ENCODE measurements around the gene CDKAL1. TPM values are rescaled to one million over a fixed set of nuclear protein-coding genes. Genes with fewer than 3 reads are reported as not detected.

Gene CDKAL1
- total and polyA plus RNA-seq, 9 of the 15 experiments (the other 6 are each of a cell fraction or from before 2014, with no cell fraction given), result 11.2 to 36.3 (median 20.1) TPM

DNA sequence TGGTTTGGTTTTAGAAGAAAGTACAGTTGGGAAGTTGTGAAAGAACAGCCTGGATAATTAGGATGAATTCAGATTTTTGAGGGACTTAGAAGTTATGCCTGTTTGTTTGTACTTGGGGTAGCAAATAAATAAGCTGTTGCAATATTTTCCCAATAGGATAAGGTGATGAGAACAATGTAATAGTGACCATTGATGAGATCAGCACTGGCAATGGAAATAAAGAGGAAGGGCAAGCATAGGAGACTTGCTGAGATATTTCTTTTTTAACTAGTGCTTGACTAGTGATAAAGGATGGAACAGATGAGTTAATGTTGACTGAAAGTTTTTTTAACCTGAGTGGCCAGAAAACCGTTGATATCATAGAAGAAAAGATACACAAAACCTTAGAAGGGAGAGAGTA, 498.8 kb downstream of the CDKAL1 start (continued):
- TF ChIP-seq SMARCC2 (IDR thresholded peaks at IDR 0.05; ENCODE audit: low read depth), result no peak
- TF ChIP-seq PPARD (CRISPR knock-in tag; IDR thresholded peaks at IDR 0.05), result no peak
- TF ChIP-seq HOMEZ (CRISPR knock-in tag; IDR thresholded peaks at IDR 0.05), result no peak

DNA sequence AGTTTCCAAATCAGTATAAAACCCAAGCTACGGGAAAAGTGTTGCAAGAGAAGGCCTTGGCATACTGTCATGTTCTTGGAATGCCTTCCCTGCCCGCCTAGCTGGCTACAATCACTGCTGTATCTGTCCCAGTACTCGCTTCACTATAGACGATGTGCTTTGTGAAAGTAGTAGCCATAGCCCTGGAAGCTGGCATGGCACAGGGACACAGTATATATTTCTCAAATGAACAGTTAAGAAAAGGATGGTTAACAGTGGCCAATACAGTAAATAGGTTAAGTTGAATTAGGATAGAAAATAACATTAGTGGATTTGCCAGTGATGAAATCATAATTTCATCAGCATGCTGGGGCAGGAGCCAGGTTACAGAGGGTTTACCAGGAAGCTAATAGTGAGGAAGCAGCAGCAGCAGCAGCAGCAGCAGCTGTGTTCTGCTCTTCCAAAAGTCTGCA, 499.3 kb downstream of the CDKAL1 start:
- ChIA-PET CTCF (ENCODE audit: low intra/inter-chr PET ratio) (no interaction called here), POLR2A (no interaction called here)
- no peaks in the 10 kb centered on the region for H4K20me1 ChIP-seq (replicated peaks; ENCODE audit: control insufficient read depth, insufficient read depth, low read length)
- no peak overlapping the region for H3K4me3 ChIP-seq
- H3K9me1 ChIP-seq (ENCODE audit: control insufficient read depth, insufficient read depth, low read length), result no peaks in the 10 kb centered on the region
- no peak overlapping the region for H3K4me2 ChIP-seq (ENCODE audit: insufficient read depth, low read length)
- no peak overlapping the region for H3K9ac ChIP-seq (ENCODE audit: insufficient read depth in 1 of 2, low read depth in 2 of 2, low read length in 2 of 2)
- FAIRE-seq (no peak), DNase-seq (ENCODE audit: extremely low read depth in 1 of 4, low spot score in 3 of 4) (no peak), ATAC-seq (no peak)
- no peaks in the 10 kb centered on the region for H3K4me1 ChIP-seq (replicated peaks in 1 of 2; ENCODE audit: control insufficient read depth in 2 of 2, insufficient read depth in 2 of 2, low read length in 2 of 2)
- intact Hi-C loops (cut with micrococcal nuclease) (no loop called here), in situ Hi-C loops (cut with MboI) (no loop called here)
- BruUV-seq (replicated peaks), result no TSS peak
- no peak overlapping the region for H2AFZ ChIP-seq (ENCODE audit: low read depth, low read length)
- no peak overlapping the region for H3K27ac ChIP-seq (ENCODE audit: extremely low read depth, low read depth, low read length)
- no peaks in the 10 kb centered on the region for H3K36me3 ChIP-seq (ENCODE audit: control insufficient read depth, insufficient read depth, low read length)
- no peaks in the 10 kb centered on the region for H3K9me3 ChIP-seq (replicated peaks; ENCODE audit: control insufficient read depth, insufficient read depth, low read depth, low read length)
- 62% methylated on average over 4 of the region's 4 CpGs for WGBS (ENCODE audit: insufficient coverage, low coverage, missing lambda C conversion rate)
- H3K79me2 ChIP-seq (ENCODE audit: control insufficient read depth, insufficient read depth, low read length), result no peaks in the 10 kb centered on the region
- no peaks in the 10 kb centered on the region for H3K27me3 ChIP-seq (ENCODE audit: control insufficient read depth in 2 of 2, insufficient read depth in 2 of 2, low read length in 2 of 2)
- TF ChIP-seq PRDM10 (IDR thresholded peaks at IDR 0.05; ENCODE audit: partially characterized antibody), result no peak
- TF ChIP-seq ZNF212 (CRISPR knock-in tag; IDR thresholded peaks at IDR 0.05), result no peak
- TF ChIP-seq, protein P1, sequence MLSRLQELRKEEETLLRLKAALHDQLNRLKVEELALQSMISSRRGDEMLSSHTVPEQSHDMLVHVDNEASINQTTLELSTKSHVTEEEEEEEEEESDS (CRISPR knock-in tag; IDR thresholded peaks at IDR 0.05), result no peak
- no peak for TF ChIP-seq FOXP4 (CRISPR knock-in tag; IDR thresholded peaks at IDR 0.05; ENCODE audit: borderline replicate concordance)
- TF ChIP-seq, protein P2, sequence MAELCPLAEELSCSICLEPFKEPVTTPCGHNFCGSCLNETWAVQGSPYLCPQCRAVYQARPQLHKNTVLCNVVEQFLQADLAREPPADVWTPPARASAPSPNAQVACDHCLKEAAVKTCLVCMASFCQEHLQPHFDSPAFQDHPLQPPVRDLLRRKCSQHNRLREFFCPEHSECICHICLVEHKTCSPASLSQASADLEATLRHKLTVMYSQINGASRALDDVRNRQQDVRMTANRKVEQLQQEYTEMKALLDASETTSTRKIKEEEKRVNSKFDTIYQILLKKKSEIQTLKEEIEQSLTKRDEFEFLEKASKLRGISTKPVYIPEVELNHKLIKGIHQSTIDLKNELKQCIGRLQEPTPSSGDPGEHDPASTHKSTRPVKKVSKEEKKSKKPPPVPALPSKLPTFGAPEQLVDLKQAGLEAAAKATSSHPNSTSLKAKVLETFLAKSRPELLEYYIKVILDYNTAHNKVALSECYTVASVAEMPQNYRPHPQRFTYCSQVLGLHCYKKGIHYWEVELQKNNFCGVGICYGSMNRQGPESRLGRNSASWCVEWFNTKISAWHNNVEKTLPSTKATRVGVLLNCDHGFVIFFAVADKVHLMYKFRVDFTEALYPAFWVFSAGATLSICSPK (IDR thresholded peaks at IDR 0.05; ENCODE audit: borderline replicate concordance), result no peak
- TF ChIP-seq, protein P3, sequence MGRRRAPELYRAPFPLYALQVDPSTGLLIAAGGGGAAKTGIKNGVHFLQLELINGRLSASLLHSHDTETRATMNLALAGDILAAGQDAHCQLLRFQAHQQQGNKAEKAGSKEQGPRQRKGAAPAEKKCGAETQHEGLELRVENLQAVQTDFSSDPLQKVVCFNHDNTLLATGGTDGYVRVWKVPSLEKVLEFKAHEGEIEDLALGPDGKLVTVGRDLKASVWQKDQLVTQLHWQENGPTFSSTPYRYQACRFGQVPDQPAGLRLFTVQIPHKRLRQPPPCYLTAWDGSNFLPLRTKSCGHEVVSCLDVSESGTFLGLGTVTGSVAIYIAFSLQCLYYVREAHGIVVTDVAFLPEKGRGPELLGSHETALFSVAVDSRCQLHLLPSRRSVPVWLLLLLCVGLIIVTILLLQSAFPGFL (CRISPR knock-in tag; IDR thresholded peaks at IDR 0.05), result no peak

All from K562 (cell line).